H9 (cell line): ENCODE data around the gene MTRF1. TPM values are rescaled to one million over a fixed set of nuclear protein-coding genes. Genes with fewer than 3 reads are reported as not detected.

Source experiments
- DNase-seq: peaks from one replicate; pipeline ENCODE4 v3.0.0-alpha.2; 2017
- H2AFZ ChIP-seq: one replicate; pipeline ENCODE4 v1.6.1; 2013; ENCODE audit warnings: mild to moderate bottlenecking, low read length, control low read depth, moderate library complexity
- H2AK5ac ChIP-seq: 2 replicates; pipeline ENCODE4 v1.6.1; 2013; ENCODE audit warnings: low read length, control low read depth, mixed read lengths; ENCODE audit not compliant: insufficient read length
- H2BK120ac ChIP-seq: one replicate; pipeline ENCODE4 v1.6.1; 2013; ENCODE audit warnings: low read depth, mild to moderate bottlenecking, low read length, control low read depth, inconsistent platforms; ENCODE audit not compliant: poor library complexity, severe bottlenecking
- H2BK12ac ChIP-seq: 2 replicates; pipeline ENCODE4 v1.6.1; 2013; ENCODE audit warnings: low read length, control low read depth, mixed read lengths, low read depth; ENCODE audit not compliant: insufficient read length
- H2BK15ac ChIP-seq: 2 replicates; pipeline ENCODE4 v1.6.1; 2013; ENCODE audit warnings: low read depth, low read length, control low read depth
- H2BK20ac ChIP-seq: one replicate; pipeline ENCODE4 v1.6.1; 2013; ENCODE audit warnings: low read depth, mild to moderate bottlenecking, low read length, control low read depth, inconsistent platforms; ENCODE audit not compliant: poor library complexity, severe bottlenecking
- H2BK5ac ChIP-seq: 2 replicates; pipeline ENCODE4 v1.6.1; 2013; ENCODE audit warnings: low read length, control low read depth, mixed read lengths; ENCODE audit not compliant: insufficient read length
- H3K14ac ChIP-seq: 2 replicates; pipeline ENCODE4 v1.6.1; 2013; ENCODE audit warnings: low read length, control low read depth; ENCODE audit not compliant: insufficient read depth
- H3K18ac ChIP-seq: 2 replicates; pipeline ENCODE4 v1.6.1; 2013; ENCODE audit warnings: low read depth, mild to moderate bottlenecking, mixed read lengths, low read length, control low read depth; ENCODE audit not compliant: insufficient read length
- H3K23ac ChIP-seq: 2 replicates; pipeline ENCODE4 v1.6.1; 2013; ENCODE audit warnings: low read length, control low read depth, mixed read lengths, low read depth; ENCODE audit not compliant: insufficient read length
- H3K23me2 ChIP-seq: 2 replicates; pipeline ENCODE4 v1.6.1; 2013; ENCODE audit warnings: low read depth, mild to moderate bottlenecking, mixed read lengths, low read length, control low read depth; ENCODE audit not compliant: insufficient read length, poor library complexity, severe bottlenecking
- H3K27ac ChIP-seq: 2 replicates; pipeline ENCODE4 v1.5.1; 2013; ENCODE audit warnings: low read length, control low read depth, mixed read lengths, low read depth; ENCODE audit not compliant: insufficient read length
- H3K27me3 ChIP-seq: 2 replicates; pipeline ENCODE4 v1.6.1; 2013; ENCODE audit warnings: low read length, control low read depth, inconsistent platforms; ENCODE audit not compliant: insufficient read depth
- H3K4ac ChIP-seq: 2 replicates; pipeline ENCODE4 v1.6.1; 2013; ENCODE audit warnings: low read depth, mild to moderate bottlenecking, control low read depth, inconsistent platforms, low read length, moderate library complexity
- H3K4me1 ChIP-seq: 2 replicates; pipeline ENCODE4 v1.6.1; 2013; ENCODE audit warnings: low read length, control low read depth, inconsistent platforms; ENCODE audit not compliant: insufficient read depth
- H3K4me2 ChIP-seq: 2 replicates; pipeline ENCODE4 v1.6.1; 2013; ENCODE audit warnings: low read length, control low read depth, mixed read lengths; ENCODE audit not compliant: insufficient read length, insufficient read depth
- H3K56ac ChIP-seq: 2 replicates; pipeline ENCODE4 v1.6.1; 2013; ENCODE audit warnings: low read depth, mild to moderate bottlenecking, mixed read lengths, low read length, control low read depth; ENCODE audit not compliant: insufficient read length
- H3K79me1 ChIP-seq: 2 replicates; pipeline ENCODE4 v1.6.1; 2013; ENCODE audit warnings: low read depth, mild to moderate bottlenecking, moderate library complexity, low read length, control low read depth, inconsistent platforms; ENCODE audit not compliant: insufficient read depth, poor library complexity, severe bottlenecking
- H3K79me2 ChIP-seq: 2 replicates; pipeline ENCODE4 v1.6.1; 2013; ENCODE audit warnings: low read length, control low read depth, inconsistent platforms; ENCODE audit not compliant: insufficient read depth
- H3K9ac ChIP-seq: 2 replicates; pipeline ENCODE4 v1.6.1; 2013; ENCODE audit warnings: low read length, control low read depth, mixed read lengths; ENCODE audit not compliant: insufficient read length; ENCODE audit errors: extremely low read depth
- H3K9me3 ChIP-seq: one replicate; pipeline ENCODE4 v1.6.1; 2013; ENCODE audit warnings: low read depth, low read length, inconsistent platforms; ENCODE audit not compliant: control insufficient read depth
- H3T11ph ChIP-seq: one replicate; pipeline ENCODE4 v1.6.1; 2013; ENCODE audit warnings: mild to moderate bottlenecking, low read length, control low read depth, inconsistent platforms
- H4K20me1 ChIP-seq: one replicate; pipeline ENCODE4 v1.6.1; 2013; ENCODE audit not compliant: control insufficient read depth, insufficient read length, insufficient read depth
- H4K5ac ChIP-seq: 2 replicates; pipeline ENCODE4 v1.6.1; 2013; ENCODE audit warnings: low read depth, mild to moderate bottlenecking, mixed read lengths, low read length, control low read depth; ENCODE audit not compliant: insufficient read length
- H4K8ac ChIP-seq: replicated peaks from 2 replicates; pipeline ENCODE4 v1.6.1; 2013; ENCODE audit warnings: low read length, control low read depth, mixed read lengths, low read depth; ENCODE audit not compliant: insufficient read length
- H4K91ac ChIP-seq: 2 replicates; pipeline ENCODE4 v1.6.1; 2013; ENCODE audit warnings: low read depth, mild to moderate bottlenecking, moderate library complexity, mixed read lengths, low read length, control low read depth; ENCODE audit not compliant: insufficient read length
- H3K27ac Mint-ChIP-seq, 3 experiments: 2 replicates in 2 of 3; 3 replicates in 1 of 3; pipeline ENCODE4 v1.8.0; 2020 to 2021; ENCODE audit warnings: mixed read lengths in 3 of 3, mild to moderate bottlenecking in 1 of 3, moderate library complexity in 1 of 3
- H3K27me3 Mint-ChIP-seq: 2 replicates; pipeline ENCODE4 v1.8.0; 2021; ENCODE audit warnings: low read depth, mild to moderate bottlenecking, moderate library complexity, mixed read lengths
- H3K36me3 Mint-ChIP-seq, 3 experiments: 2 replicates in 2 of 3; 3 replicates in 1 of 3; pipeline ENCODE4 v1.8.0; 2020 to 2021; ENCODE audit warnings: low read depth in 3 of 3, mixed read lengths in 3 of 3; ENCODE audit not compliant: insufficient read depth in 1 of 3
- H3K4me1 Mint-ChIP-seq, 2 experiments: 2 replicates each; pipeline ENCODE4 v1.8.0; 2020; ENCODE audit warnings: mixed read lengths in 2 of 2
- H3K4me3 Mint-ChIP-seq, 2 experiments: 2 replicates in 1 of 2; 3 replicates in 1 of 2; pipeline ENCODE4 v1.8.0; 2020 to 2021; ENCODE audit warnings: mild to moderate bottlenecking in 2 of 2, mixed read lengths in 2 of 2, moderate library complexity in 1 of 2
- H3K9me3 Mint-ChIP-seq, 2 experiments: 2 replicates in 1 of 2; 3 replicates in 1 of 2; pipeline ENCODE4 v1.8.0; 2020; ENCODE audit warnings: mild to moderate bottlenecking in 2 of 2, mixed read lengths in 2 of 2, moderate library complexity in 1 of 2
- total RNA-seq: library from RNA; stranded (reverse); gene quantifications from 2 replicates; pipeline ENCODE4 v1.2.1, GENCODE V29; 2021
- TF ChIP-seq, protein P1 (sequence below): fragments of 200-600 bp; sonication (generic); conservative IDR thresholded peaks from 3 replicates; pipeline ENCODE4 v1.8.0; 2021; ENCODE audit warnings: antibody characterized with exemption, mild to moderate bottlenecking

The MTRF1 gene
- total RNA-seq, 1 experiment from 2014 or later = 16.2 TPM

DNA sequence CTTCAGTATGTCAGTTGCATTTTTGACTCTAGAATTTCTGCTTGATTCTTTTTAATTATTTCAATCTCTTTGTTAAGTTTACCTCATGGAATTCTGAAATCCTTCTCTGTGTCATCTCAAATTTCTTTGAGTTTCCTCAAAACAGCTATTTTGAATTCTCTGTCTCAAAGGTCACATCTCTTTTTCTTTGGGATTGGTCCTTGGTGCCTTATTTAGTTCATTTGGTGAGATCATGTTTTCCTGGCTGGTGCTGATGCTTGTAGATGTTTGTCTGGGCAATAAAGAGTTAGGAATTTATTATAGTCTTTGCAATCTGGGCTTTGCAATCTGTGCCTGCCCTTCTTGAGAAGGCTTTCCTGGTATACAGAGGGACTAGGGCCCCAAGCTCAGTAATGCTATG lies 50.5 kb downstream of the MTRF1 start:
- Histone ChIP-seq H3K4me2 (no peak overlapping the region), H3K9ac (no peak overlapping the region), H3K79me2 (no peaks in the 10 kb centered on the region), H3K4ac (no peak overlapping the region), H2BK20ac (no peak overlapping the region), H3K23me2 (no peaks in the 10 kb centered on the region), H2AFZ (no peak overlapping the region), H2BK12ac (no peak overlapping the region), H3K14ac (no peak overlapping the region), H2BK120ac (no peak overlapping the region), H4K8ac (no peak overlapping the region), H4K91ac (no peak overlapping the region), H3K27me3 (no peaks in the 10 kb centered on the region), H3K23ac (no peak overlapping the region), H3T11ph (no peak overlapping the region), H3K18ac (no peak overlapping the region), H3K9me3 (no peaks in the 10 kb centered on the region), H2AK5ac (no peak overlapping the region), H2BK5ac (no peak overlapping the region), H3K56ac (no peak overlapping the region), H3K4me1 (no peaks in the 10 kb centered on the region), H4K20me1 (no peaks in the 10 kb centered on the region), H2BK15ac (no peak overlapping the region), H3K79me1 (no peaks in the 10 kb centered on the region), H4K5ac (no peak overlapping the region), H3K27ac (no peak overlapping the region)
- Mint-ChIP-seq H3K4me1 (no peaks in the 10 kb centered on the region), H3K9me3 (peaks cover 36 to 42% of the 10 kb centered on the region in 2 experiments), H3K27ac (no peak overlapping the region), H3K27me3 (no peaks in the 10 kb centered on the region), H3K4me3 (no peak overlapping the region), H3K36me3 (peaks cover 3 to 21% (median 4%) of the 10 kb centered on the region in 3 experiments; a peak in 6 of 7 replicates)
- TF ChIP-seq, protein P1, sequence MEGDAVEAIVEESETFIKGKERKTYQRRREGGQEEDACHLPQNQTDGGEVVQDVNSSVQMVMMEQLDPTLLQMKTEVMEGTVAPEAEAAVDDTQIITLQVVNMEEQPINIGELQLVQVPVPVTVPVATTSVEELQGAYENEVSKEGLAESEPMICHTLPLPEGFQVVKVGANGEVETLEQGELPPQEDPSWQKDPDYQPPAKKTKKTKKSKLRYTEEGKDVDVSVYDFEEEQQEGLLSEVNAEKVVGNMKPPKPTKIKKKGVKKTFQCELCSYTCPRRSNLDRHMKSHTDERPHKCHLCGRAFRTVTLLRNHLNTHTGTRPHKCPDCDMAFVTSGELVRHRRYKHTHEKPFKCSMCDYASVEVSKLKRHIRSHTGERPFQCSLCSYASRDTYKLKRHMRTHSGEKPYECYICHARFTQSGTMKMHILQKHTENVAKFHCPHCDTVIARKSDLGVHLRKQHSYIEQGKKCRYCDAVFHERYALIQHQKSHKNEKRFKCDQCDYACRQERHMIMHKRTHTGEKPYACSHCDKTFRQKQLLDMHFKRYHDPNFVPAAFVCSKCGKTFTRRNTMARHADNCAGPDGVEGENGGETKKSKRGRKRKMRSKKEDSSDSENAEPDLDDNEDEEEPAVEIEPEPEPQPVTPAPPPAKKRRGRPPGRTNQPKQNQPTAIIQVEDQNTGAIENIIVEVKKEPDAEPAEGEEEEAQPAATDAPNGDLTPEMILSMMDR = no peak
- no peak for DNase-seq
